Ovary (tissue), 9 donors: ENCODE data around the gene HIPK1. TPM values are rescaled to one million over a fixed set of nuclear protein-coding genes. Genes with fewer than 3 reads are reported as not detected.
A peak's percentile ranks its signal among the peaks of the same experiment; 100 is the strongest.

Experiments
- DNase-seq, 5 donors: peaks; one replicate each; pipeline ENCODE4 v3.0.0-alpha.2; 2019 to 2020
- H3K27ac ChIP-seq, 2 donors: fragments of 200-600 bp; one replicate each; pipeline versions ENCODE4 v1.5.1 to v1.8.0; 2019 to 2022
- H3K27me3 ChIP-seq: fragments of 200-600 bp; one replicate; pipeline ENCODE4 v1.8.0; 2022
- H3K36me3 ChIP-seq: fragments of 200-600 bp; sonication (generic); one replicate; pipeline ENCODE4 v1.5.1; 2019
- H3K4me1 ChIP-seq: one replicate; pipeline ENCODE4 v1.8.1; 2013; ENCODE audit warnings: mild to moderate bottlenecking, moderate library complexity; ENCODE audit not compliant: insufficient read depth
- H3K4me3 ChIP-seq: fragments of 200-600 bp; sonication (generic); one replicate; pipeline ENCODE4 v1.5.1; 2017
- H3K9me3 ChIP-seq, 2 donors: fragments of 200-600 bp in 1 of 2; sonication (generic) in 1 of 2; one replicate each; pipeline versions ENCODE4 v1.5.1 to v1.8.1; 2013 to 2019; ENCODE audit warnings: mild to moderate bottlenecking in 1 of 2, moderate library complexity in 1 of 2
- CTCF ChIP-seq, 3 donors: fragments of 450-650 bp in 2 of 3; fragments of 200-600 bp in 1 of 3; IDR thresholded peaks; one replicate each; pipeline versions ENCODE4 v1.5.1 to v1.8.0; 2016 to 2022; ENCODE audit warnings: antibody characterized with exemption in 3 of 3, mild to moderate bottlenecking in 1 of 3
- EP300 ChIP-seq: sonication (generic); formaldehyde crosslinking; IDR thresholded peaks from one replicate; pipeline ENCODE4 v1.6.1; 2017; ENCODE audit warnings: antibody characterized with exemption
- POLR2A ChIP-seq: fragments of 450-650 bp; IDR thresholded peaks from one replicate; pipeline ENCODE4 v1.6.1; 2017; ENCODE audit warnings: antibody characterized with exemption, mild to moderate bottlenecking, moderate library complexity
- WGBS, 3 donors: extraction: QIAGEN DNeasy Blood & Tissue Kit in 1 of 3; methylation state at CpG; one replicate each; pipeline versions ENCODE4 v1.1.5 to v1.1.7; 2013 to 2017; 5-methylcytosine and 5-hydroxymethylcytosine counted together
- intact Hi-C, 4 donors: fragments of 100-400 bp; cut with DNase I; formaldehyde crosslinking; loops; one replicate each; pipeline versions ENCODE4 v1.11.0 to v1.15.1; 2022 to 2023
- polyA plus RNA-seq, 2 donors: library from polyadenylated mRNA; stranded (reverse); fragments of 200-250 nt in 1 of 2; fragments of 350-450 nt in 1 of 2; fragmentation: Illumina TruSeq in 1 of 2; extraction: RNeasy Lipid Tissue Mini Kit (QIAGEN cat#74804) in 1 of 2; gene quantifications; one replicate each; pipeline ENCODE4 v1.2.3, GENCODE V29; 2013 to 2014
- total RNA-seq, 7 donors: library from RNA; depleted of rRNA in 2 of 7; stranded (reverse); fragments of >200 nt in 2 of 7; fragmentation: NEBNext Ultra II Directional in 3 of 7; extraction: Animal tissue kit (Norgen Biotek cat#: 25700) in 3 of 7; gene quantifications; one replicate each; pipeline versions ENCODE4 v1.1.0 to v1.2.4, GENCODE V29; 2016 to 2023
- donor health status: DM: no; HTN: no; CAD: no; lungs with moderate emphysema.
- donor health status: DM: no; HTN: no; CAD: no.
- donor health status: Bipolar disorder and iron deficiency.
- donor health status: DM: yes; HTN: yes; CAD: no.
- donor health status: DM: no; HTN: no; CAD: no.
- donor health status: DM: yes; HTN: yes; CAD: no.

HIPK1 gene
- total and polyA plus RNA-seq, 9 donors, result 17.5 to 77.0 (median 61.7) TPM

GRCh38 chr1:113977906-113978305, 48.8 kb downstream of the HIPK1 start:
- Histone ChIP-seq H3K9me3 (no peaks in the 10 kb centered on the region), H3K27me3 (no peaks in the 10 kb centered on the region), H3K27ac (peak overlapping the region in 1 of 2 donors; percentile 72), H3K4me3 (no peak overlapping the region), H3K36me3 (no peaks in the 10 kb centered on the region), H3K4me1 (peaks cover 12% of the 10 kb centered on the region)
- WGBS, 3 donors, result 64 to 67% (median 66%) methylated on average over 3 of the region's 3 CpGs
- no peak for DNase-seq
- no peak for TF ChIP-seq CTCF (IDR thresholded peaks at IDR 0.05)
- no peak for TF ChIP-seq POLR2A
- TF ChIP-seq EP300, result no peak
- intact Hi-C loops, result loop anchor here in 2 of 4 donors (5.0 to 10.0 kb wide), 2 partner anchors 143 to 304 kb away; no protein-coding TSS in a partner anchor

GRCh38 chr1:113978863-113979702, 50.0 kb downstream of the HIPK1 start, which contains the start of gene OLFML3:
Gene OLFML3 (plus strand): TSS chr1:113979474. CDS start chr1:113979517, 43 bp downstream.
- intact Hi-C loops, result loop anchor here in 2 of 4 donors (5.0 to 10.0 kb wide), 2 partner anchors 144 to 303 kb away; no protein-coding TSS in a partner anchor
- no peaks in the 10 kb centered on the region for H3K9me3 ChIP-seq
- H3K4me3 ChIP-seq, result peak within 1 kb of the TSS; percentile 35
- no peaks in the 10 kb centered on the region for H3K27me3 ChIP-seq
- no peak for TF ChIP-seq POLR2A
- TF ChIP-seq CTCF (IDR thresholded peaks at IDR 0.05), result peak; percentile 26 to 70 (median 66)
- DNase-seq, result peak; percentile 82 to 92 (median 88)
- H3K36me3 ChIP-seq, result no peaks in the 10 kb centered on the region
- H3K27ac ChIP-seq, result peak within 1 kb of the TSS; percentile 36 to 72
- 5 to 9% (median 6%) methylated on average over 13 of the region's 13 CpGs for WGBS, 3 donors
- peaks cover 20% of the 10 kb centered on the region for H3K4me1 ChIP-seq

GRCh38 chr1:113980110-113980509, 51.0 kb downstream of the HIPK1 start:
- peak; percentile 85 to 90 (median 88) for DNase-seq
- Histone ChIP-seq H3K4me1 (peaks cover 22% of the 10 kb centered on the region), H3K4me3 (peak overlapping the region; percentile 35), H3K27me3 (no peaks in the 10 kb centered on the region), H3K9me3 (no peaks in the 10 kb centered on the region), H3K27ac (peak overlapping the region; percentile 36 to 72), H3K36me3 (no peaks in the 10 kb centered on the region)
- 15 to 18% (median 16%) methylated on average over 10 of the region's 10 CpGs for WGBS, 3 donors
- TF ChIP-seq POLR2A, result no peak
- no peak for TF ChIP-seq EP300
- no peak for TF ChIP-seq CTCF (IDR thresholded peaks at IDR 0.05)
- intact Hi-C loops, result loop anchor here in 2 of 4 donors (2.0 to 5.0 kb wide), 2 partner anchors 302 to 305 kb away; no protein-coding TSS in a partner anchor

- no peaks in the 10 kb centered on the region for H3K27me3 ChIP-seq
- no peaks in the 10 kb centered on the region for H3K9me3 ChIP-seq
- peak; percentile 71 to 78 (median 77) for DNase-seq
- 9 to 10% (median 10%) methylated on average over 18 of the region's 18 CpGs for WGBS, 3 donors
- peak overlapping the region; percentile 53 to 72 for H3K27ac ChIP-seq
- H3K4me1 ChIP-seq, result peaks cover 17% of the 10 kb centered on the region
- H3K36me3 ChIP-seq, result no peaks in the 10 kb centered on the region
- TF ChIP-seq CTCF (IDR thresholded peaks at IDR 0.05), result no peak
- no peak for TF ChIP-seq EP300
- no peak for TF ChIP-seq POLR2A
- peak overlapping the region; percentile 26 for H3K4me3 ChIP-seq
- intact Hi-C loops, result loop anchor here in 2 of 4 donors (2.0 to 5.0 kb wide), 2 partner anchors 300 to 303 kb away; no protein-coding TSS in a partner anchor
Observed at GRCh38 chr1:113981962-113982931, 53.1 kb downstream of the HIPK1 start.
